GM18858 (cell line): Measurements from ENCODE around the gene PCSK5.

Experiments used
- ATAC-seq: cut with Tn5 transposase; IDR thresholded peaks from one replicate; pipeline ENCODE4 v1.9.1; 2021; ENCODE audit not compliant: unreplicated experiment

PCSK5 gene

DNA sequence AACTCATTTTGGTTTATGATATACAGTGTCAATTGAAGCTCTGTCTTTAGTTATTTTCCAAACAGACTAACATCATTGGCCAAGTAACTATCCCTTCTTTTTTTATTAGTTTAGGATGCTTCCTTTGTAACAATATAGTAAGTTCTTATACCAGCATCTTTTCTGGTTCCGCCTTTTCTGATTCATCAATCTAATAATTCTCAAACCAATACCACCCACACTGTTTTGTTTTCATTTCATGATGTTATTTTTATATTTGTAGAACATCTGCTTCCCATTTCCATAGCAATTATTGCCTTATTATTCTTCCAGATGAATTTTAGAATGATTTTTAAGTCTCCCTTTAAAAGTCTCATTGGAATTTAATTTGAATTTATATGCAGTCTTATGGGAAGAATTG lies 285.7 kb downstream of the PCSK5 start:
- no peak for ATAC-seq

DNA sequence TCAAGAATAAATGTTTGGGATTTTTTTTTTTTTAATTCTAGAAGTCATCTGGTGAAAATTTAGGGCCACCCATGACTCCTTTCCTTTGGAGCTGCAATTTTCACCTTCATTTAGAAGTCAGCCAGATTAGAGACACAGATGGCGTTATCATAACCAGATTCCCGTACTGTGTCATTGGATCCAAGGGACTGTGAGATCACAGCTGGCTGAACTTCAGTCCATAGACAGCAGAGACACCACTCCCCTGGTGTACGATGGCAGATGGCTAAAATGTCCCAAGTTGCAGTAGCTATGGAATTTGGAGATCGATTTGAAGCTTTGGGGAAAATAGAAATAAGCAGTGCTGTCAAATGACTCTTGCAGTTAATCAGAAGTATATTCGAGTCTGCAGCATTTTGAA lies 287.5 kb downstream of the PCSK5 start:
- no peak for ATAC-seq

DNA sequence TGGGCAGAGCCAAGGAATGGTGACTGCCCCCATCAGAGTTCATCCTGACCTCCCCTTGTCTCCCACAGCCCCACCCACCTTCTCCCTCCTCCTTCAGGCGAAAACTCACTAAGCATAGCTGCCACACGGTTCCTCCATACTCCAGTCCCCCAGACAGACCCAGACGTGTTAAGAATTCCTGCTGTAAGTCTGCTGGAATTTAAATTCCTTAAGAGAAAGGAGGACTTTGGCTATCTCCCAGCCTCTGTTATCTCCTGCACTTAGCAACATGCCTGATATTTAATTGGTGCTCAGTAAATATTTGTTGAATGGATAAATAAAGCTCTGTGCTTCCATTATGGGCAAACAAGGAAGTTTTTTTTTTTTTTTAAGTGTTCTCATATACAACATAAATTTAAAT lies 290.1 kb downstream of the PCSK5 start:
- ATAC-seq: no peak

DNA sequence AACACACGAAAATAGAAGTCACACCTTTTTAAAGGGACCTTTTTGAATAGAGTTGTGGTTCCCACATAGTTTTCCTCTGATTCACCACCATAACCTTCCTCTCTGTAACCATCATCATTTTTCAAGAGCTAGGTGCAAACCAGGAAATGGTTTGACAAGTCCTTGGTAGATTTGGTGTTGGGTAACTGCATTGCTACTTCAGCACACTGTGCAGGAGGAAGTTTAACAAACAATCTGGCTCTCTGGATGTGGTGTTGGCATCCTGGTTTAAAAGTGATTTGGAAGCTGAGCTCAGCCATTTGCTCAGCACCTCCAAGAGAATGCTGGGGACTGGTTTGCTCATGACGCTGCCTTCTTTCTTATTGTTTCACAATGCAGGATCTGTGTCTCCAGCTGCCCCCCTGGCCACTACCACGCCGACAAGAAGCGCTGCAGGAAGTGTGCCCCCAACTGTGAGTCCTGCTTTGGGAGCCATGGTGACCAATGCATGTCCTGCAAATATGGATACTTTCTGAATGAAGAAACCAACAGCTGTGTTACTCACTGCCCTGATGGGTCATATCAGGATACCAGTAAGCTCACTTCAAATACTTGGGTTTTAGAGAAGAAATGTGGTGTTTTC lies 290.7 kb downstream of the PCSK5 start:
- no peak for ATAC-seq

DNA sequence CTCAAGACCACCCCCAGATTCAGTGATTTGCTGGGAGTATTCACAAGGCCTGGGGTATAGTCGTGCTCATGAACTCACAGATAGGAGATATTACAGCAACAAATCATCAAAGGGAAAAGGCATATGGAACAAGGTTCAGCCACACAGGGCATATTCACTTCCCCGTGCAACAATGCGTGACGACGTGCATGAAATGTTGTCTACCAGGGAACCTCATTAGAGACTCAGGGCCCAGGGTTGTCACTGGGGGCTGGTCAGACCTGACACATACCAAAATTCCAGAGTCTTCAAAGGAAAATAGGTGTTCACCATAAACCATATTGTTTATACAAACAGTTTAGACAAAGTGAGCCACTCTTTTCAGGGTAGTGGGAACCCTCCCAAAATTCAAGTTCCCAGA lies 291.3 kb downstream of the PCSK5 start:
- no peak for ATAC-seq

DNA sequence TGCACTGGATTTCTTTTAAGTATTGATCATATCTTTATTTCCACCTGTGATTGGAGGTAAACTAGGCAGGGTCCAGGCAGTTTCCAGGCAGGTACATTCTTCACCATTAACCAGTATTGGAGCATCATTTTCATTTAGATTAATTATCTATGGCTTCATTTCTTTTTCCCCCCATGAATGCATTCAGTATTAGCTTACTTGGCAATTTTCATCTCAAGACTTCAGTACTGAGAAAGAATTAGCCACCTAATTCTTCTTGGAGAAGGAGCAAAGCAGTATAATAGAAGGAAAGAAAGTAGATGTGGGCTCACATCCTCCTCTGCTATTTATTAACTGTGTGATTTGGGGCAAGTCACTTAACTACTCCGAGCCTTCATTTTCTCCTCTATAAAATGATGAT lies 295.0 kb downstream of the PCSK5 start:
- ATAC-seq: no peak

DNA sequence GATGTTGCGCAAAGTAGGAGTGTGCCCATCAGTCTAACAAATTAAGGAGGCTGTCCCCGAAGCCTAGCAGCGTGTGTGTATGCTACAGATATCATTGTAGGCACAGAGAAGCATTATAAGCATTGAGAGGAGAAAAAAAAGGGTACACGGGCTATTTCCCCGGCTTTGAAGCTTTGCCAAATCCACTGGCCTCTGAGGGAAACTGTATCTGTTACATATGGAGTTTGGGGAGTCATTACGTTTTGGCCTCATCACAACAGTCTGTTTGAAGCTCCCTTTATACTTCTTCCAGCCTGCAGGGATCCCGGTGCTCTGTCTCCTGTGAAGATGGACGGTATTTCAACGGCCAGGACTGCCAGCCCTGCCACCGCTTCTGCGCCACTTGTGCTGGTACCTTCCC lies 297.8 kb downstream of the PCSK5 start:
- ATAC-seq: no peak

DNA sequence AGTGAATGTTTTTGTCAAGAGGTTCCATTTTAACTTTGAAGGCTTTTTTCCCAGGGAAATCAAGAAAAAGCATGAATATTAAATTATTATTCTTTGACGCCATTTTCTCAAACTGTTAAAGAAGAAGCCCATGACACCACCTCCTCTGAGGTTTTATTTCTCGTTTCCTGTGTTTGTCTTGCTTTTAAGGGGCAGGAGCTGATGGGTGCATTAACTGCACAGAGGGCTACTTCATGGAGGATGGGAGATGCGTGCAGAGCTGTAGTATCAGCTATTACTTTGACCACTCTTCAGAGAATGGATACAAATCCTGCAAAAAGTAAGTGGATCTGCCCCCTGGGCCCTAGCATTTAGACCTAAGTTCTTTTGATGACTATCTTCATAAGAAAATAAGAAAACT lies 298.4 kb downstream of the PCSK5 start:
- ATAC-seq: no peak

DNA sequence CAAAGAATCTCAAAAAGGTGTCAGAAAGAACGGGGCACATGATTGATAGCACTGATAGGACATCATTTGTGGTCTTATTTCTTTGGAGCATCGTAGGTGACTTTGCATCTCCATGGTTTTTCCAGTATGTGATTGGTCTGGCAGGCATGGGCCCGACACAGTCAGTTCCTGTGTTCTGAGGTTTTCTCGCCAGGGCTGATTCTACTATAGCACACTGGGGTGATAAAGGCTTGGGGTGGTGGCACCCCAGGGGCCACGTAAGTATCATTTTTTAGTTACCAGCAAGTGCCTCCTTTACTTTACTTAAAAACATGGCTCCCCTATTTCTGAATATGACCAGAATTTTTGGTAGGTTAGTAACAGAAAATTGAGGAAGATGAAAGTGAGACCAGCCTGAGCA lies 301.0 kb downstream of the PCSK5 start:
- ATAC-seq: no peak

DNA sequence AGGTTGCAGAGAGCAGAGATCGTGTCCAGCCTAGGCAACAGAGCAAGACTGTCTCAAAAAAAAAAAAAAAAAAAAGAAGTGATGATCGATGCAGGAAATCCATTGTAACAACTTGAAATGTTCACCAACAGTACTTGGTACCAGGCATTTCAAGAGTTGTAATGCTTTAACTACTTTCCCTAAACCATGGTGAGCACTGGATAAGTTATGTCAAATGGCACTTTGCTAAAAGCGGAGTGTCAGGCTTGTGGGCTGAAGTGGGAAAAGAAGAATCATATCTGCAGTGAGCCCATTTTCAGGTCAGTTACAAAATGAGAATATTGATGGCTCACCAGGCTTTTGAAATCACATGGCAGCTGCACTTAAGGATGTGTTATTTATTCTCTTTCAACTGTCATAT lies 301.5 kb downstream of the PCSK5 start:
- no peak for ATAC-seq

DNA sequence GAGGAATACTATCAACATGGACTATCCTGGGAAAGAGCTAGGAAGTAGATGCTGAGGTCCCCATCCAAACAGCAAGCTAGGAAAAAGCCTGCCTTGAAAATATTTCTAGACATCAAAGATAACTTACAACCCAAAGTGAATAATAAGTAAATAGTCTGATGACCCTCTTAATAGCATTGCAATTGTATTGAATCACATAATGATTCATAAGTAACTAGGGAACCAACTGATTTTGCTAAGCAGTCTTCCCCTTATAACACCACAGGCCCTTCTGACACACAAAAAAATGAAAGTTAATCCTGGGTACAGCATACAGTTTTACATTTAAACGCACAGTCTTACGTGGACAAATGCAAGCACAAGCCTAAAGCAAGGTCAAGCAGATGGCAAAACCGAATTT lies 304.4 kb downstream of the PCSK5 start:
- no peak for ATAC-seq

DNA sequence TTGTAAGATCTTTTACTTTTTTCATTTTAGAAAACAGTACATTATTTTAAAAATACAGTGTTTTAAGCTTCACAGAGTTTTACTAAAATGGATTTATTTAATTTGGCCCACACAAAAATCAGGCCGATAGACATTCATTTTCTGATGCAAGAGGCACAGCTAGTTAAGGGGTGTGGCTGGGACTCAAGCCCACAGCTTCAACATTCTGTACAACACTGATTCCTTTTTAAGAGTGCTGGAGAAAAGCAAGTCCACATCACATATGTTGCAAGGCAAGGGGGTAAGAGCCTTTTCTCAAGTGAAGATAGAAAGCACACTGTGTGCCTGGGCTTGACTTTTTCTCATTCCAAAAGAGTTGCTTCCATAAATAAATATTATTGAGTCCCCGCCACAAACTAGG lies 307.9 kb downstream of the PCSK5 start:
- ATAC-seq: no peak

GRCh38 chr9:76200315-76200714 lies 309.8 kb downstream of the PCSK5 start:
- no peak for ATAC-seq

- ATAC-seq: no peak
Measured at GRCh38 chr9:76200745-76201144, 310.3 kb downstream of the PCSK5 start.

- ATAC-seq: no peak
Measured at GRCh38 chr9:76203373-76203772, 312.9 kb downstream of the PCSK5 start.

- no peak for ATAC-seq
Measured at GRCh38 chr9:76206821-76207220, 316.3 kb downstream of the PCSK5 start.

- ATAC-seq: no peak
Measured at GRCh38 chr9:76213751-76214150, 323.3 kb downstream of the PCSK5 start.

GRCh38 chr9:76215066-76215465 lies 324.6 kb downstream of the PCSK5 start:
- no peak for ATAC-seq

DNA sequence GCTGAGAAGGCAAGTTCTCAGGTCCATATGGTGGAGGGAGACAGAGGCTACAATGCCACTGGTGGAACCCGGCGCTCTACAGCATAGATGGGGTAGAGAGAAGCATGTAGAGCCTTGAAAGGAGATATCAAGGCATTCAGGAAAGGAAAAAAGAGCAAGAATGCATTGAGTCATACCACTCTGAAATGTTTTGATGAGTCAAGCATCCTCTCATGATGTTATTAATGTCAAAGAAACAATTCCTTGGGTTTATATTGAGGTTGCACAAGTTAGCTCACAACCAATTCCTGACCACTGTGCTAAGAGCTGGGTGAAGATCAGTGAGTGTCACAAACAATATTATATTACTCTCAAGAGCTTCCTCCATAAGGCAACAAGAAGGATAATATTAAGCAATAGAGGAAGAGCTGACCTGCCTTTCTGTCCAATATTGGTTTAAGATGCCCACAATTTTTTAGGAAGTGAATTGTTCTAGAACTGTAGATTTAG lies 325.7 kb downstream of the PCSK5 start:
- no peak for ATAC-seq

DNA sequence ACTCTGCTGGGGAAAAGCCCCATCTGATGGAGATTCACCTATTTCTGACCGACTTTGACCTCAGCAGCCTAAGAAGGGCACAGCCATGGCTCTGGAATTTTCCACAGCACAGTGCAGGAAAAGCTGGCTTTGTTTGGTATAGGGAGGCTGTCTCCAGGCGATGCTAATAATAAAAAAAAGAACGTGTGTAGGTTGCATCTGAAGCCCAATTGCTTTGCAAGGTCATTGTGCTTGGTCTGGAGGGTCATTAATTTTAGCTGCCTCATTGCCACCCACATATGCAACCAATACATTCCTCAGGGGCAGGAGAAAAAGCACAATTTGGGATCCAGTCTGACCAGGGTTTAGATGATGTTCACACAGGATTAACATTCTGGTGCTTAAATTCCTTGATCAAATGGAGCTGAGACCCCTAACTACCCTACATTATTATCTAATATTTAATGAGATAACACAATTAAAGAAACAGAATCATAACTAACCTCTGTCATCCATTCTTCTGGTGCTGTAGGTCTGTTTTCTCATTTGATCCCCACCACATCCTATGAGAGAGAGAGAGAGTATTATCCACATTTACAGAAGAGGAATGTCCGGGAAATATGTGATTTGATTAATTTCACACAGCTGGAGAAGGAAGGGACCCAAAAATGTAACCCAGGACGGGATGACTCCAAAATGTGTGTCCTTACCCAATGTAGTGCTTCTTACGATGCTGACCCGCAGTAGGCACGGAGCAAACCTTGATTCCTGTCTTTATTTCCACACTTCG lies 327.8 kb downstream of the PCSK5 start:
- ATAC-seq: no peak

DNA sequence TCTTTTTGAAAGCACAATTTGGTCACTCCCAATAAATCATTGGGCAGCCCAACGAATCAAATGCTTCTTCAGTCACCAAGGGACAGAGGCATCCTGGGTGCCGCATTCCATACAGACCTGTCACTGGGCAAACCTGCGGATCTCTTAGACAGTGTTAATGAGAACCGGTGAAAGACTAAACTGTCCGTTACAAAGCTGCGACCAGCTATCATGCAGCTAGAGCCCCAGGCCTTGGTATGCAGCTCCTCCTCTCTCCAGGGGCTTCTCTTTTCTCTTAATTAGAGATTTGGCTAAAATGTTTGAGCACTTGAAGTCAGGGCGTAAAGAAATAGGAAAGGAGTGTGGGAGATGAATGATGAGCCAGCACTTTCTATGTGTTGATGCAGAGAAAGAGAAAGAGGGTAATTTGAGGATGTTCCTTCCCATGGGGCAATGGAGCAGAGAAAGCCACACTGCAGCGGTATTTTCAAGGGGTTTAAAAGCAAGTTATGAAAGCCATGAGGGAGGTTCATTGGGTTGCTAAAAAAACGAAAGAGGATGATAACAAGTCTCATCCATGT lies 328.5 kb downstream of the PCSK5 start:
- ATAC-seq: no peak

DNA sequence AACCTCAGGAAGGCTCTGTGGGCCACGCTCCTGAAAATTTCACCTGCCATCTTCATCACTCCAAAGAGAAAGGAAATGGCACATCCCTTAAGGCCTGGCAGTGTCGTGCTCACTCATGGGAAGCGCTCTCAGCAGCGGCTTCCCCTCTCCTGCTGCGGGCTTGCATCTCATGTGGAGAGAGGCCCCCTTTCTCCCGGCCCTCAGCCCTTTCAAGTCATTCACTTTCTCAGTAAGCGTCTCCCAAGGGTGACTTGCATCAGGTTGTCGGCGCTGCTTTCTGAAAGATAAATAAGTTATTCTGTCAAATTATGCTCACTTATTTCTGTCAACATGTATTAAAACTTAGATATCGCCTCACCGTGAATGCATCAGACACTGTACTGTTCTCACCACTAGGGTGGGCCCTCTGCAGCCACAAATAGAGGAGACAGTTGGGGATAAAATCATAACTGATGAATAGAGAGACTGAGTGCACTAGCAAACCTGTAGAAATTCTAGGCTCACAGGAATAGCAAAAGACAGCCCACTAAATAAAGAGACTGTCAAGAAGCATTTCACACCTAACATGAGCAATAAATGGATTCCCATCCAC lies 329.2 kb downstream of the PCSK5 start:
- no peak for ATAC-seq
